GM23248 (cell line): ENCODE measurements around the gene COL6A3.

Experiments
- EZH2 ChIP-seq: fragments of 200-600 bp; sonication (generic); IDR thresholded peaks from 2 replicates; pipeline ENCODE4 v1.6.1; 2018; ENCODE audit warnings: antibody characterized with exemption, mild to moderate bottlenecking; ENCODE audit not compliant: insufficient read depth, poor library complexity, severe bottlenecking
- EZH2phosphoT487 ChIP-seq: fragments of 200-600 bp; sonication (generic); IDR thresholded peaks from 2 replicates; pipeline ENCODE4 v1.6.1; 2018; ENCODE audit warnings: antibody characterized with exemption, moderate library complexity, mild to moderate bottlenecking, low read depth; ENCODE audit not compliant: insufficient read depth

DNA sequence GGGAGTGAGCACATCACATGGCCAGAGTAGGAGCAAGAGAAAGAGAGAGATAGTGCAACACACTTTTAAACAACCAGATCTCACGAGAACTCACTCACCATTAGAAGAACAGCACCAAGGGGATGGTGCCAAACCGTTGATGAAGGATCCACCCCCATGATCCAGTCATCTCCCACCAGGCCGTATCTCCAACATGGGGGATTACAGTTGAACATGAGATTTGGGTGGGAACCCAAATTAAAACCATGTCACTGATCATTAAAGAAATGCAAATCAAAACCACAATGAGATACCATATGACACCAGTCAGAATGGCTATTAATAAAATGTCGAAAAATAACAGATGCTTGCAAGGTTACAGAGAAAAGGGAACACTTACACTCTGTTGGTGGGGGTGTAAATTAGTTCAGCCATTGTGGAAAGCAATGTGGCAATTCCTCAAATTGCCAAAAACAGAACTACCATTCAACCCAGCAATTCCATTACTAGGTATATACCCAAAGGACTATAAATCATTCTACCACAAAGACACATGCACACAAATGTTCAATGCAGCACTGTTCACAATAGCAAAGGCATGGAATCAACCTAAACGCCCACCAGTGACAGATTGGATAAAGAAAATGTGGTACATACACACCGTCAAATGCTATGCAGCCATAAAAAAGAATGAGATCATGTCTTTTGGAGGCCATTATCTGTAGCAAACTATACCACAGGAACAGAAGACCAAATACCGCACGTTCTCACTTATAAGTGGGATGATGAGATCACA, 137.1 kb downstream of the COL6A3 start:
- no peak for TF ChIP-seq EZH2
- no peak for TF ChIP-seq EZH2phosphoT487
